ENCODE data around the gene GATA2.

DNA sequence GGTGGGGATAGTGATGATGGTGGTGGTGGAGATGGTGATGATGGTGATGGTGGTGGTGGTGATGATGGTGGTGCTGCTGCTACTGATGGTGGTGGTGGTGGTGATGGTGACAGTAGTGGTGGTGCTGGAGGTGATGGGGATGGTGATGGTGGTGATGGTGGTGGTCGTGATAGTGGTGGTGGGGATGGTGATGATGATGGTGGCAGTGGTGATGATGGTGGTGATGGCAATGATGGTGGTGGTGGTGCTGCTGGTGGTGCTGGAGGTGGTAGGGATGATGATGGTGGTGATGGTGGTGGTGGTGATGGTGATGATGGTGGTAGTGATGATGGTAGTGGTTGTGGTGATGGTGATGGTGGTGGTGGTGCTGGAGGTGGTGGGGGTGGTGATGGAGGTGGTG, 47.6 kb downstream of the GATA2 start:
- TF ChIP-seq GATA2 (IDR thresholded peaks at IDR 0.05; ENCODE audit: low read depth, low read length) (no peak), GATA3 (IDR thresholded peaks at IDR 0.05; ENCODE audit: low read depth, low read length) (no peak)
